A673 (cell line): ENCODE results near the gene AXL. TPM values are rescaled to one million over a fixed set of nuclear protein-coding genes. Genes with fewer than 3 reads are reported as not detected.

ENCODE experiments used
- BruUV-seq: library from RNA; stranded (reverse); fragments of 400-500 nt; replicated peaks from 2 replicates; lab custom pipeline; 2021; lab: Mats Ljungman, UMichigan
- CTCF ChIA-PET: fragments of 300-600 bp; sonication (Branson Sonifier 250); formaldehyde crosslinking; loops from one replicate; lab custom pipeline; 2022; ENCODE audit warnings: antibody characterized with exemption; lab: Charles Lee
- POLR2A ChIA-PET: fragments of 300-600 bp; sonication (Branson Sonifier 250); formaldehyde crosslinking; loops from one replicate; lab custom pipeline; 2022; ENCODE audit warnings: antibody characterized with exemption; ENCODE audit not compliant: low non-redundant PET; lab: Charles Lee
- DNase-seq: peaks from one replicate; pipeline ENCODE4 v3.0.0-alpha.2; 2015; ENCODE audit warnings: low spot score
- H3K27ac ChIP-seq: fragments of 200-600 bp; sonication (generic); 2 replicates; pipeline ENCODE4 v1.5.1; 2016; ENCODE audit warnings: mixed run types, low read depth, mild to moderate bottlenecking, mixed read lengths, antibody characterized with exemption, low read length; ENCODE audit not compliant: poor library complexity, severe bottlenecking
- H3K27me3 ChIP-seq: fragments of 200-600 bp; sonication (generic); replicated peaks from 2 replicates; pipeline ENCODE4 v1.6.1; 2017; ENCODE audit warnings: mixed run types, low read depth, mild to moderate bottlenecking, mixed read lengths, antibody characterized with exemption, low read length; ENCODE audit not compliant: insufficient read depth, poor library complexity
- H3K36me3 ChIP-seq: fragments of 200-600 bp; sonication (generic); 2 replicates; pipeline ENCODE4 v1.6.1; 2016; ENCODE audit warnings: mixed run types, mild to moderate bottlenecking, mixed read lengths, antibody characterized with exemption, low read length; ENCODE audit not compliant: insufficient read depth, poor library complexity, severe bottlenecking
- H3K4me1 ChIP-seq: fragments of 200-600 bp; sonication (generic); 2 replicates; pipeline ENCODE4 v1.6.1; 2017; ENCODE audit warnings: mixed run types, mild to moderate bottlenecking, mixed read lengths, antibody characterized with exemption, low read length; ENCODE audit not compliant: insufficient read depth, poor library complexity, severe bottlenecking
- H3K4me3 ChIP-seq: fragments of 200-600 bp; sonication (generic); 2 replicates; pipeline ENCODE4 v1.5.1; 2016; ENCODE audit warnings: low read depth, mixed run types, mild to moderate bottlenecking, mixed read lengths, low read length; ENCODE audit not compliant: poor library complexity, severe bottlenecking
- H3K9me3 ChIP-seq: fragments of 200-600 bp; sonication (generic); 2 replicates; pipeline ENCODE4 v1.6.1; 2016; ENCODE audit warnings: mixed run types, low read depth, mild to moderate bottlenecking, mixed read lengths, antibody characterized with exemption, low read length; ENCODE audit not compliant: poor library complexity, severe bottlenecking
- CTCF ChIP-seq: fragments of 300-800, 200-600 bp; sonication (generic); conservative IDR thresholded peaks from 2 replicates; pipeline ENCODE4 v1.5.1; 2017; ENCODE audit warnings: low read depth, mild to moderate bottlenecking, antibody characterized with exemption, low read length, moderate library complexity, mixed read lengths
- EZH2 ChIP-seq: fragments of 200-600 bp; sonication (generic); IDR thresholded peaks from 2 replicates; pipeline ENCODE4 v1.6.1; 2017; ENCODE audit warnings: borderline replicate concordance, low read depth, mild to moderate bottlenecking, mixed read lengths, antibody characterized with exemption, low read length; ENCODE audit not compliant: poor library complexity, severe bottlenecking
- intact Hi-C: fragments of 100-400 bp; cut with micrococcal nuclease; formaldehyde crosslinking; loops from one replicate; pipeline ENCODE4 v1.10.0; 2022; ENCODE audit not compliant: unreplicated experiment
- total RNA-seq: library from RNA; stranded (reverse); gene quantifications from 2 replicates; pipeline ENCODE4 v1.2.3, GENCODE V29; 2021

AXL gene
- total RNA-seq, 1 experiment from 2014 or later: 1.0 TPM

GRCh38 chr19:41239363-41239762 lies 20.3 kb downstream of the AXL start:
- no peaks in the 10 kb centered on the region for H3K9me3 ChIP-seq
- CTCF ChIA-PET: no interaction called here
- intact Hi-C loops: no loop called here
- H3K36me3 ChIP-seq: no peaks in the 10 kb centered on the region
- POLR2A ChIA-PET: no interaction called here
- no peaks in the 10 kb centered on the region for H3K27me3 ChIP-seq
- TF ChIP-seq EZH2: no peak
- TF ChIP-seq CTCF: no peak
- no peaks in the 10 kb centered on the region for H3K4me1 ChIP-seq
- BruUV-seq: no TSS peak
- no peak for DNase-seq
- no peak overlapping the region for H3K27ac ChIP-seq
- H3K4me3 ChIP-seq: no peak overlapping the region

- intact Hi-C loops: no loop called here
- Histone ChIP-seq H3K4me3 (no peak overlapping the region), H3K9me3 (no peaks in the 10 kb centered on the region), H3K27ac (no peak overlapping the region), H3K27me3 (no peaks in the 10 kb centered on the region), H3K36me3 (no peaks in the 10 kb centered on the region), H3K4me1 (no peaks in the 10 kb centered on the region)
- DNase-seq: no peak
- no TSS peak for BruUV-seq
- TF ChIP-seq CTCF: no peak
- TF ChIP-seq EZH2: no peak
- ChIA-PET POLR2A (no interaction called here), CTCF (no interaction called here)
Measured at GRCh38 chr19:41239961-41240574, 21.0 kb downstream of the AXL start.

- Histone ChIP-seq H3K27me3 (no peaks in the 10 kb centered on the region), H3K4me3 (no peak overlapping the region), H3K27ac (no peak overlapping the region), H3K4me1 (no peaks in the 10 kb centered on the region), H3K36me3 (no peaks in the 10 kb centered on the region), H3K9me3 (no peaks in the 10 kb centered on the region)
- TF ChIP-seq CTCF (no peak), EZH2 (no peak)
- no peak for DNase-seq
- no TSS peak for BruUV-seq
- POLR2A ChIA-PET: no interaction called here
- CTCF ChIA-PET: interaction anchor here (0.6 kb wide), 1 partner anchor 21 kb away, joined by 4 read pairs; no protein-coding TSS in a partner anchor
- intact Hi-C loops: no loop called here
Measured at GRCh38 chr19:41241859-41242258, 22.8 kb downstream of the AXL start.
